ENCODE data around the gene PIGL. TPM values are rescaled to one million over a fixed set of nuclear protein-coding genes. Genes with fewer than 3 reads are reported as not detected.

The PIGL gene
- total and polyA plus RNA-seq, 2 experiments from 2014 or later, result 32.9 to 47.3 TPM

- Mint-ChIP-seq H3K9me3 (no peaks in the 10 kb centered on the region), H3K4me1 (peaks cover 9% of the 10 kb centered on the region), H3K27ac (no peak overlapping the region), H3K36me3 (ENCODE audit: low read depth) (peaks cover 7% of the 10 kb centered on the region), H3K27me3 (ENCODE audit: insufficient read depth, low read depth, poor library complexity) (peaks cover 5% of the 10 kb centered on the region), H3K4me3 (no peak overlapping the region)
- Histone ChIP-seq H3F3A (replicated peaks; ENCODE audit: low read depth) (no peaks in the 10 kb centered on the region), H3K27me3 (ENCODE audit: insufficient read depth) (no peaks in the 10 kb centered on the region), H3K9me2 (ENCODE audit: insufficient read depth) (no peaks in the 10 kb centered on the region), H3K4me2 (no peak overlapping the region), H4K20me1 (replicated peaks; ENCODE audit: insufficient read depth) (no peaks in the 10 kb centered on the region; the same call in 1 of the 2 replicates), H3K36me3 (ENCODE audit: insufficient read depth) (no peaks in the 10 kb centered on the region), H3K27ac (ENCODE audit: low read depth) (no peak overlapping the region), H2AFZ (no peak overlapping the region), H3K4me1 (ENCODE audit: insufficient read depth) (no peaks in the 10 kb centered on the region), H3K79me2 (replicated peaks; ENCODE audit: insufficient read depth) (no peaks in the 10 kb centered on the region), H3K4me3 (no peak overlapping the region)
- TF ChIP-seq EZH2 (IDR thresholded peaks at IDR 0.05; ENCODE audit: low read depth, unreplicated experiment) (no peak), ZNF462 (CRISPR knock-in tag; IDR thresholded peaks at IDR 0.05) (no peak), CTCF (conservative IDR thresholded peaks at IDR 0.05; ENCODE audit: low read depth in 2 of 2) (no peak), NANOG (IDR thresholded peaks at IDR 0.05; ENCODE audit: borderline replicate concordance) (no peak), ETS1 (IDR thresholded peaks at IDR 0.05) (no peak), STAT1 (IDR thresholded peaks at IDR 0.05; ENCODE audit: unreplicated experiment) (no peak), CREB1 (CRISPR knock-in tag; IDR thresholded peaks at IDR 0.05; ENCODE audit: low read depth) (no peak), EZH2phosphoT487 (IDR thresholded peaks at IDR 0.05; ENCODE audit: unreplicated experiment) (no peak), REST (IDR thresholded peaks at IDR 0.05; ENCODE audit: unreplicated experiment) (no peak), ZNF331 (CRISPR knock-in tag; IDR thresholded peaks at IDR 0.05; ENCODE audit: low read depth) (no peak), POLR2AphosphoS5 (IDR thresholded peaks at IDR 0.05; ENCODE audit: low read depth) (no peak), ZNF114 (CRISPR knock-in tag; IDR thresholded peaks at IDR 0.05) (no peak), JUNB (IDR thresholded peaks at IDR 0.05; ENCODE audit: unreplicated experiment) (no peak)
- ATAC-seq (no peak), DNase-seq (ENCODE audit: low spot score) (no peak)
Measured at GRCh38 chr17:16298140-16298662, 81.2 kb downstream of the PIGL start.
